GM12891 (cell line): ENCODE data around the gene DAPK3.
"Not testable (repeated sequence)": the region's sequence is repeated elsewhere in the genome, so short reads cannot be mapped to it uniquely, and the experiment has no call there.

ENCODE experiments used
- DNase-seq: peaks from one replicate; pipeline ENCODE4 v3.0.0; 2011; ENCODE audit warnings: low spot score; ENCODE audit not compliant: insufficient read length
- FAIRE-seq: peaks from 2 replicates; lab custom pipeline; 2011; peaks lifted over from hg19 to GRCh38; lab: Jason Lieb, UNC
- PAX5 ChIP-seq: IDR thresholded peaks from 2 replicates; pipeline ENCODE4 v1.6.1; 2011; ENCODE audit warnings: low read length, moderate library complexity, mild to moderate bottlenecking; ENCODE audit not compliant: insufficient read depth, severe bottlenecking
- POLR2A ChIP-seq: IDR thresholded peaks from 2 replicates; pipeline ENCODE4 v1.6.1; 2011; ENCODE audit warnings: low read depth, low read length, control low read depth
- POLR2AphosphoS5 ChIP-seq: IDR thresholded peaks from 2 replicates; pipeline ENCODE4 v1.6.1; 2011; ENCODE audit warnings: low read depth, low read length, control low read depth
- POU2F2 ChIP-seq: IDR thresholded peaks from 2 replicates; pipeline ENCODE4 v1.6.1; 2011; ENCODE audit warnings: low read depth, mild to moderate bottlenecking, control low read depth, low read length, moderate library complexity
- SPI1 ChIP-seq: IDR thresholded peaks from 2 replicates; pipeline ENCODE4 v1.6.1; 2011; ENCODE audit warnings: low read depth, low read length, control low read depth
- TAF1 ChIP-seq: IDR thresholded peaks from 2 replicates; pipeline ENCODE4 v1.6.1; 2011; ENCODE audit warnings: low read depth, low read length, control low read depth

Gene DAPK3

GRCh38 chr19:3950871-3951861 is 19.7 kb downstream of the DAPK3 start:
- no peak for DNase-seq
- TF ChIP-seq TAF1 (no peak), PAX5 (no peak), POLR2AphosphoS5 (no peak), SPI1 (no peak), POU2F2 (no peak), POLR2A (no peak)
- peak; percentile 85 for FAIRE-seq

GRCh38 chr19:3949997-3950859 is 20.7 kb downstream of the DAPK3 start:
- FAIRE-seq: no peak
- TF ChIP-seq SPI1 (no peak), TAF1 (no peak), POU2F2 (no peak), POLR2A (no peak), PAX5 (no peak), POLR2AphosphoS5 (no peak)
- no peak for DNase-seq

GRCh38 chr19:3949294-3949693 is 21.6 kb downstream of the DAPK3 start:
- no peak for TF ChIP-seq PAX5
- TF ChIP-seq POU2F2: no peak
- TF ChIP-seq POLR2AphosphoS5: no peak
- TF ChIP-seq SPI1: no peak
- TF ChIP-seq TAF1: no peak
- TF ChIP-seq POLR2A: no peak
- FAIRE-seq (no peak), DNase-seq (no peak)

- FAIRE-seq, DNase-seq: not testable (repeated sequence)
Observed at GRCh38 chr19:3947316-3947933, 23.5 kb downstream of the DAPK3 start.

GRCh38 chr19:3945838-3946237 is 25.1 kb downstream of the DAPK3 start:
- DNase-seq: no peak
- no peak for FAIRE-seq
- TF ChIP-seq PAX5 (no peak), POU2F2 (no peak), TAF1 (no peak)

GRCh38 chr19:3944018-3944721 is 26.7 kb downstream of the DAPK3 start:
- no peak for TF ChIP-seq SPI1
- no peak for TF ChIP-seq POU2F2
- FAIRE-seq (no peak), DNase-seq (no peak)

- TF ChIP-seq POLR2A (no peak), POU2F2 (no peak), TAF1 (no peak)
- DNase-seq: no peak
- FAIRE-seq: no peak
Observed at GRCh38 chr19:3942790-3943409, 28.0 kb downstream of the DAPK3 start.

GRCh38 chr19:3938300-3938950 is 32.5 kb downstream of the DAPK3 start:
- DNase-seq, FAIRE-seq: not testable (repeated sequence)
